Mucosa of descending colon (tissue), 3 donors: ENCODE results near the gene WNT2. TPM values are rescaled to one million over a fixed set of nuclear protein-coding genes. Genes with fewer than 3 reads are reported as not detected.
"Not testable (repeated sequence)": the region's sequence is repeated elsewhere in the genome, so short reads cannot be mapped to it uniquely, and the experiment has no call there.

ENCODE experiments used
- ATAC-seq: fragments of 200-7000 bp; cut with Tn5 transposase; one replicate; pipeline ENCODE4 v1.9.1; 2020; ENCODE audit warnings: mild to moderate bottlenecking, moderate library complexity
- DNase-seq, 3 donors: peaks; one replicate each; pipeline ENCODE4 v3.0.0-alpha.2; 2020
- H3K36me3 ChIP-seq: fragments of 200-600 bp; one replicate; pipeline ENCODE4 v1.8.0; 2021; ENCODE audit warnings: low read depth, mild to moderate bottlenecking
- H3K4me1 ChIP-seq: fragments of 200-600 bp; one replicate; pipeline ENCODE4 v1.8.0; 2021; ENCODE audit warnings: low read depth, mild to moderate bottlenecking
- H3K4me3 ChIP-seq: fragments of 200-600 bp; one replicate; pipeline ENCODE4 v1.8.0; 2021; ENCODE audit warnings: mild to moderate bottlenecking
- H3K9me3 ChIP-seq: fragments of 200-600 bp; one replicate; pipeline ENCODE4 v1.8.0; 2021; ENCODE audit warnings: mild to moderate bottlenecking
- intact Hi-C, 2 donors: fragments of 100-400 bp; cut with DNase I in 1 of 2; cut with micrococcal nuclease in 1 of 2; formaldehyde crosslinking; loops; one replicate each; pipeline versions ENCODE4 v1.11.0 to v1.11.1; 2022; cut with DNase I, micrococcal nuclease
- total RNA-seq, 3 donors: library from RNA; stranded (reverse); fragmentation: NEBNext Ultra II Directional in 2 of 3; extraction: Animal tissue kit (Norgen Biotek cat#: 25700) in 2 of 3; gene quantifications; one replicate each; pipeline versions ENCODE4 v1.2.1 to v1.2.4, GENCODE V29; 2021 to 2023
- TF ChIP-seq, protein P1 (sequence below): fragments of 200-600 bp; IDR thresholded peaks from one replicate; pipeline ENCODE4 v1.8.0; 2022; ENCODE audit warnings: antibody characterized with exemption, mild to moderate bottlenecking
- donor health status: DM: no; HTN: no; CAD: no; lungs with moderate emphysema.
- donor health status: DM: no; HTN: no; CAD: no.
- donor health status: DM: no; HTN: yes; CAD: no.

The WNT2 gene
- total RNA-seq, 3 donors from 2014 or later = 0.20 TPM; not detected in 2

DNA sequence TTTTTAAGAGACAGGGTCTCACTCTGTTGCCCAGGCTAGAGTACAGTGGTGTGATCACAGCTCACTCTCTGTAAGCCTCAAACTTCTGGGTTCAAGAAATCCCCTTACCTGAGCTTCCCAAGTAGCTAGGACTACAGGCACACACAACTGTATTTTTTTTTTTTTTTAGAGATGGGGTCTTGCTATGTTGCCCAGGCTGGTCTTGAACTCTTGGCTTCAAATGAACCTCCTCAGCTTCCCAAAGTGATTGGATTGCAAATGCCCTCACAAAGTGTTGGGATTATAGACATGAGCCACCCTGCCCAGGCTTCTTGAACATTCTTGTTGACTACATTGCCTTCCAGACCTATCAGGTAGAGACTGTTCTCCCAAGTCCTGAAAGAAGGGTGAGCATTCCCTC is 72.6 kb downstream of the WNT2 start:
- TF ChIP-seq, protein P1, sequence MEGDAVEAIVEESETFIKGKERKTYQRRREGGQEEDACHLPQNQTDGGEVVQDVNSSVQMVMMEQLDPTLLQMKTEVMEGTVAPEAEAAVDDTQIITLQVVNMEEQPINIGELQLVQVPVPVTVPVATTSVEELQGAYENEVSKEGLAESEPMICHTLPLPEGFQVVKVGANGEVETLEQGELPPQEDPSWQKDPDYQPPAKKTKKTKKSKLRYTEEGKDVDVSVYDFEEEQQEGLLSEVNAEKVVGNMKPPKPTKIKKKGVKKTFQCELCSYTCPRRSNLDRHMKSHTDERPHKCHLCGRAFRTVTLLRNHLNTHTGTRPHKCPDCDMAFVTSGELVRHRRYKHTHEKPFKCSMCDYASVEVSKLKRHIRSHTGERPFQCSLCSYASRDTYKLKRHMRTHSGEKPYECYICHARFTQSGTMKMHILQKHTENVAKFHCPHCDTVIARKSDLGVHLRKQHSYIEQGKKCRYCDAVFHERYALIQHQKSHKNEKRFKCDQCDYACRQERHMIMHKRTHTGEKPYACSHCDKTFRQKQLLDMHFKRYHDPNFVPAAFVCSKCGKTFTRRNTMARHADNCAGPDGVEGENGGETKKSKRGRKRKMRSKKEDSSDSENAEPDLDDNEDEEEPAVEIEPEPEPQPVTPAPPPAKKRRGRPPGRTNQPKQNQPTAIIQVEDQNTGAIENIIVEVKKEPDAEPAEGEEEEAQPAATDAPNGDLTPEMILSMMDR = no peak
- Histone ChIP-seq H3K4me3 (no peak overlapping the region), H3K36me3 (no peaks in the 10 kb centered on the region), H3K9me3 (no peaks in the 10 kb centered on the region), H3K4me1 (no peaks in the 10 kb centered on the region)
- intact Hi-C loops = no loop called here
- DNase-seq = no peak
- ATAC-seq = no peak

GRCh38 chr7:117249696-117250095 is 73.2 kb downstream of the WNT2 start:
- intact Hi-C loops = no loop called here
- TF ChIP-seq, protein P1 = no peak
- no peaks in the 10 kb centered on the region for H3K36me3 ChIP-seq

GRCh38 chr7:117248829-117249228 is 74.0 kb downstream of the WNT2 start:
- no peaks in the 10 kb centered on the region for H3K36me3 ChIP-seq
- H3K9me3 ChIP-seq = peaks cover 4% of the 10 kb centered on the region
- H3K4me3 ChIP-seq = no peak overlapping the region
- no peak for DNase-seq
- no peaks in the 10 kb centered on the region for H3K4me1 ChIP-seq
- TF ChIP-seq, protein P1 = no peak
- ATAC-seq = no peak
- intact Hi-C loops = no loop called here

More at GRCh38 chr7:117249696-117250095, 73.2 kb downstream of the WNT2 start:
- peaks cover under 1% of the 10 kb centered on the region for H3K9me3 ChIP-seq
- no peaks in the 10 kb centered on the region for H3K4me1 ChIP-seq
- H3K4me3 ChIP-seq = no peak overlapping the region
- ATAC-seq (no peak), DNase-seq (no peak)

GRCh38 chr7:117247809-117248208 is 75.0 kb downstream of the WNT2 start:
- TF ChIP-seq, protein P1 = no peak
- ATAC-seq = no peak
- Histone ChIP-seq H3K4me3 (no peak overlapping the region), H3K4me1 (no peaks in the 10 kb centered on the region), H3K9me3 (peaks cover 4% of the 10 kb centered on the region), H3K36me3 (no peaks in the 10 kb centered on the region)
- no peak for DNase-seq
- intact Hi-C loops = no loop called here

- H3K4me3 ChIP-seq, ATAC-seq, DNase-seq, H3K4me1 ChIP-seq, intact Hi-C loops, H3K36me3 ChIP-seq, H3K9me3 ChIP-seq: not testable (repeated sequence)
Observed at GRCh38 chr7:117245703-117246102, 77.2 kb downstream of the WNT2 start.

GRCh38 chr7:117243390-117243789 is 79.5 kb downstream of the WNT2 start:
- DNase-seq (no peak), ATAC-seq (no peak)
- intact Hi-C loops = no loop called here
- H3K4me3 ChIP-seq = no peak overlapping the region
- no peaks in the 10 kb centered on the region for H3K4me1 ChIP-seq
- no peaks in the 10 kb centered on the region for H3K36me3 ChIP-seq
- TF ChIP-seq, protein P1 = no peak
- H3K9me3 ChIP-seq = peaks cover 4% of the 10 kb centered on the region
